Cortex of kidney (tissue), 1 donor: Measurements from ENCODE around the gene MAP3K14.

ENCODE experiments used
- DNase-seq: peaks from one replicate; lab custom pipeline; 2025; lab: John Stamatoyannopoulos, UW

MAP3K14 gene

DNA sequence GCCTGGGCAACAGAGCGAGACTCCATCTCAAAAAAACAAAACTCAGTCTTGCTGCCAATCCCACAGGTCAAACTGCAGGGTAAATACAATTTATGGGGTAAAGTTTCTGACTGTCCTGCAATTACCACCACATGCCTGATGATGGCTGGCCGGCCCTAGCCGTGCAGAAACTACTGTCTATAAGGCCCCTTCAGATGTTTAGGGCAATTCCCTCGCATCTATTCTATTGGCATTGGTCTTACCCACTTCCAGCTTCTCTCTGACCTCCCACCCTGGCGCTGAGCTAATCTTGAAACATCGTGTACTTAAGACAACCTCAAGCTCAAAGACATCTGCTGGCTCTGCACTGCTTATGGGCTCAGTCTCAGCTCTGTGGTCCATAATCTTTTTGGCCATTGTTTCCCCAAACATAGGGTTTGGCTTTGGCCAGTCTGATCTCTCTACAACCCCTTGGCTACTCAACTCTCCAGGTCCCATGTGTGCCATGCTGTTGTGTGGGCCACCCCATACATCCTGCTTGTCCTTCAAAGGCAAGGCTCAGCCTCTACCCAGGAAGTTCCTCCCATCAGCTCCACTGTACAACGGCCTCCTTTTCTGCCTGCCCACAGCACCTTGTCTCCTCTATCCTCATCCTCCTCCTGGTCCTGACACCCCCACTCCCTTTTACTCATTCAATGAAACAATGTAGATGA, 16.6 kb downstream of the MAP3K14 start:
- no peak for DNase-seq

DNA sequence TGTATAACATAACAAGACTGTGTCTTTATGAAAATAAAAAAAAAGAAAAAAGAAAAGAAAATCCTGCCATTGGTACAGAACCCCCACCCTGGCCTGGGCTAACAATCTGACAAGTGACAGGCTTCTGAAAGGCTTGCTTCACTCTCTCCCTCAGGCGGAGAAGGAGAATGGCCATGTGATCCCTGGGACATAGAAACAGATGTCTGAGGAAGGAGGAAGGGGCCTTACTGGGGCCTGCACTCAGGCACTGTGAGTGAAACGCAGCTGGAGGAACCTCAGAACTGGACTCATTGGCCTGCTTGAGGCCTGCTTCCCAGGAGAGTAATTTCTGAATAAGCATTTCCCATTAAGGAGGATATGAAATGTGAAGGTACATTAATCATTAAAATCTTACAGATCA, 17.5 kb downstream of the MAP3K14 start:
- DNase-seq, result no peak

DNA sequence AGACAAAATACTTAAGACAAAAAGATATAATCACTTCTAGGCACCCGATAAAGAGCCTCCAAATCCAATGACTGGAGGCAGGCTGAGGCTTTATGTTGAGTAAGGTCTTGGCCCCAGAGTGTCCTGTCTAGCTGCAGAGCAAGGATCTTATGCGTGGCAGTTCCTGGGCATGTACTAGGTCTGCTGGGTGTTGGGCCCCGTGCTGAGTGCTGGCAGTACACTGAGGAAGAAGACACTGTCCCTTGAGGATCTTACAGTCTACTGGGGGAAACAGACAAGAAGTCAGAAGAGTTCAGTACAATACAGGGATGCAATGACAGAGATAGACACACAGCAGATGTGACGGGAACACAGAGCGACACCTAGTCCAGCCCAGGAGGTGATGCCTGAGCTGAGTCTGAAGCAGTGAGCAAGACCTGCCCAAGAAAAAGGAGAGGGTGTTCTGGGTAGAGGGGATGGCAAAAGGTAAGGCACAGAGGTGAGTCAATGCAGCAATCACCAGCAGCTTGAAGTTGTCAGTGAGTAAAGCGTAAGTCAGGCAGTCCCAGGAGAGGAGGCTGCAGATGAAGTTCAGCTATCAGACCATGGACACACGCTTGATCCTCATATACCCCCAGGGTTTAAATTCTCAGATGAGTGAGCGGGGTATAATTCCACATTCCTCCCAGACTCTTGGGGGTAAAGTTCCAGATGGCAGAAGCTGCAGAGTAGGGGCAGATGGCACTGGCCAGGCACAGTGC, 18.1 kb downstream of the MAP3K14 start:
- DNase-seq, result no peak

DNA sequence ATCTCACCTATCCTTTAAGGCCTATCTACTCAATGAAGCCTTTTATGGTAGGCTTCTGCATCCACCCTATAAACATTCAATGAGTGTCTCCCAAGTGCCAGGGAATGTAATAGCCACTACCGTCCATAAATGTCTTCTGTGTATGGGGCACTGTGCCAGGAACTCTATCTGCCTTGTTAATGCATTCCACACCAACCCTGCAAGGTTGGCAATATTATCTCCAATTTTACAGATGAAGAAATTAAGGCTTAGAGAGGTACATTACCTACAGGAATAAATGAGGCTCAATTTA, 20.0 kb downstream of the MAP3K14 start:
- no peak for DNase-seq

DNA sequence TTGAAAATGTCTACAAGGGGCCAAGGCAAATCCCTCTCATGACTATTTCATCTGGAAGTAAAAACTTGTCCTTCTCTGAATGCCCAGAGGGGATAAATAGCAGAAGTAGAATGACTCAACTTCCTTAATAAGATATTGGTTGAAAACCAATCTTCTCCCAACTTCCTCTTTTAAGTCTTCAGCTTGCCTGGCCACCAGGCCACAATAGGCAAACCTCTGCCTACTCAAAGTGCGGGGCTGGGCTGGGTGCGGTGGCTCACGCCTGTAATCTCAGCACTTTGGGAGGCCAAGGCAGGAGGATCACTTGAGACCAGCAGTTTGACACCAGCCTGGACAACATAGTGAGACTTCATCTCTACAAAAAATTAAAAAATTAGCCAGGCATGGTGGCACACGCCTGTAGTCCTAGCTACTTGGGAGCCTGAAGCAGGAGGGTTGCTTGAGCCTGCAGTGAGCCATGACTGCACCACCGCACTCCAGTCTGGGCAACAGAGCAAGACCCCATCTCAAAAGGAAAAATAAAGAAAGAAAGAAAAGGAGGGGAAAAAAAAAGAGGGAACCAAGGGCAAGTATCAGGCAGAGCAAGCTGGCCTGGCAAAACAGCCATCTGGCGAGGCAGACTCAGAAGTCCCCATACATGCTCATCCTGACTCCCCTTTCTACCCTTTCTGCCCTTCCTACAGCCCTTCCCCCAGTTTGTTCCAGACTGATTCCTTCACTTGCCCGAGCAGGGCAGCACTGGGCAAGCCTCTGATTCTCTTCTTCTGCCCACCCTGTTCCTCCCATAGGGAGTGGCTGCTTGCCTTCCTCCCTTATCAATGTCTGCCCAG, 20.6 kb downstream of the MAP3K14 start:
- no peak for DNase-seq

DNA sequence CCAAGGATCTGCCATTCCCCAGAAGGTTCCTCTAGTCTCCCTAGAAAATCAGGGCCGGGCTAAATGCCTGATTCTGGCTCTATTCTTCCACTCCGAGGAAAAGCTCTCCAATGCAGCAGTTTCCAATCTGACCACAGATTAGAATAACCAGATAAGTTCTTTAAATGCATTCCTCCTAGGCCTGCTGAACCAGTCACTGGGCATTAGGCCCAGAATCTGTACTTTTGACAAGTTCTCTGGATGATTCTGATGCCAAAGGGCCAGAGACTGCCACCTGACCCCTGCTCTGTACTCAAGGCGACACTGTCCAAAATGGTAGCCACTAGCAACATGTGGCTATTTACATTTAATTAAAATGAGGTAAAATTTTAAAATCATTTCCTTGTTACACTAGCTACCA, 22.3 kb downstream of the MAP3K14 start:
- no peak for DNase-seq

DNA sequence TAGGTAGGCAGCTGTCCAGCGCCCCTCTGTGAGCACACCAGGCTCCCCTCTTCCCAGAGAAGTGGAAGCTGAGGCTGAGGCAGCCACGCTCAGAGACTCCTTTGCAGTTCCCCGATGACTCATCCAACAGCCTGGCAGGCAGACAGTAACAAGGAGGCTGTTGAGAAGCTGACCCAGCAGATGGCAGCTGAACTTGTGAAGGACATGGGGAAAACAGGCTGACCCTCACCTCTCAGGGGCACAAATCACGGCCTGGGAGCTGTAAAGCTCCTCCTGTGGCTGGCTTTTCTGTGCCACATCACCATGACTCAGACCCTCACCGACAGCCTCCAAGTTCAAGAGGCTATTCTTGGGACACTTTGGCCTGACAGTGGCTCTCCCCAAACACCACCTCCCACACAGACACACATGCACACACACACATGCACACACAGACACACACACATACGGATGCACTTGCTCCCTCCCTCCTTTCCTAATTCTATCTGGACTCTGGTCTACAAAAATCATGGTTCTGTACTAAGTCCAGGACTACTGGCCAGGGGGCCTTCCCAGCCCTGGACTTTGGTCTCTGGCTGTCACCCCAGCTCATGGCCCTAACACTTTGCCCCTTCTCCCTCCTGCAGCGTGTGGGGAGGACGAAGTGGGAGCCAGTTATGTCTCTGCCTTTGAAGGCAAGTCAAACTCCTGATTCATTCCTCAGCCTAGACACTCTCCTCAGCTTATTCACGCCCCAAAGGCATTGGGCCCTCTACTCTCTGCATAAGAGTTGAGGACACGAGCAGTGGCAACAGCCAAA, 23.2 kb downstream of the MAP3K14 start:
- DNase-seq, result no peak

DNA sequence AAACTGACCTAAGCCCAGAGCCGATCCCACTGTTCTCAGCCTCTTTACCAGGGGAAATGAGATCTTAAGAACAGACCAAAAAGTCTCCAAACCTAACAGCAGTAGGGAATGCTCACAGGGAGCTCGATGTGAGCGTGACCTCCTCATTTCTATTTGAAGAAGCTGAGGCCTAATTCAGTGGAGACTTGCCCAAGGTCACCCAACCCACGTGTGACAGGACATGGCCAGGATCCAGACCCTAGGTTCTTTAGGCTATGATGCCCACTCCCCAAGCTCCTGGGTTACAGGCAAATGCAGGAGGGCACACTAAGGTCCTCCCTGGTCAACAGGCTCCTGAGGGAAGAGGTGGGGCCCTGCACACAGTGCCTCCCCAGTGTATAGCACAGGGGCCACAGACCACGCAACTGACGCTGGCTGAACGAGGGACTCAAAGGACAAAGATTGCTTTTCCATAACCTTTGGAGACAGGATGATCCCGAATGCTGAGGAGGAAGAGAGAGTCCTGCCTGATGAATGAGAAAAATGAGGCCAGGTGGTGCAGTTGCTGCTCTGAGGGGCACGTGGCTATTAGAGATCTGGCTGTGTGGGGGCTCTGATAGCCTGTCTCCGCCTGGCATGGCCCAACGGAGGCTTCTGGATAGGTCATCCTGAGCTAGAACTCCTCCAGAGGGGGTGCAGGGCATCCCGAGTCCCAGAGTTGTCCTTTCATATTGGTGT, 24.0 kb downstream of the MAP3K14 start:
- DNase-seq, result no peak

DNA sequence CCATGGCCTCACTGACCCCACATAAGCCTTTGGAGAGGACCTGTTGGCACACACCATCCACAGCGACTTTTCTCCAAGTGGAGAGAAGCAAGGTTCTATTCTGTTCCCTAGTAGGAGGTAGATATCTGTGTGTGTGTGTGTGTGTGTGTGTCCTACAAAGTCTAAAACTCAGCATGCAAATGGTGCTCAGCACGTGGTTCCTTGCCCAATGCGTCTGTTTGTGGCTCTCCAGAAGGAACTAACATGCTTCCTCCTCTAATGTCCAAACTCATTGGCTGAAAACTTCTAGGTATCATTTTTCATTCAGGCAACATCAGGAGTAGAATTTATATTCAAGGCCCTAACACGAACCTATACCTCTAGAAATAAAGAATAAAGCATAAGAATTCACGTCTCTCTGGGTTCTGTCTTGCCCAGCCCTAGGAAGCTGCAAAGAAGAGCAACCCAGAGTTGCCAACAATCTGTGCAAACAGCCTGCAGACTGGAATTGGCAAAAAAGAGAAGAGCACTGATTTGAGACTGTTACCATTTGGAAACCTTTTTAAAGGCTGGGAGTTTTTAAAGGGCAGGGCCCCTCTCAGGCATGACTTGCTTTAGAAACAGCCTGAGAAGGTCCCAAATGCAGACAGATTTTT, 25.5 kb downstream of the MAP3K14 start:
- DNase-seq, result no peak

DNA sequence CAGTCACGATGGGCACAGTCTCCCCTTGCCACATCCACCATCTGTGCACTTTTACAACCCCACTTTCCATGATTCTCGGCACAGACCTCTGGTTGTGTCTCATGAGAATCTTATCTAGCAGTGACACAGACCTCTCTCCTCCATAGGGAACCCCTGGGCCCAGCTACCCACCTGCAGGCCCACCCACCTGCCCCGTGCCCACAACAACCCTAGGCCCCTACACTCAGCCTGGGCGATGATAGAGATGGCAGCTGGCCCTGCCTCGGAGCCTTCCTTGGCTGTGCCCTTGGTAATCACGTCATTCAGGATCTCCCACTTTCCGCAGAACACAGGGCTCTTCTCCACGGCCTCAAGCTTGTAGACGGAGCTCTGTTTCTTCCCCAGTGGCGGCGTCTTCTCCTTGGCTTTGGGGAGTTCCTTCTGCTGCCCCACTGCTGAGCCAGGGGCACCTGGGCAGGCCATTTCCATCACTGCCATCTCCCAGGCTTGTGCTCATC, 26.5 kb downstream of the MAP3K14 start:
- DNase-seq, result no peak

DNA sequence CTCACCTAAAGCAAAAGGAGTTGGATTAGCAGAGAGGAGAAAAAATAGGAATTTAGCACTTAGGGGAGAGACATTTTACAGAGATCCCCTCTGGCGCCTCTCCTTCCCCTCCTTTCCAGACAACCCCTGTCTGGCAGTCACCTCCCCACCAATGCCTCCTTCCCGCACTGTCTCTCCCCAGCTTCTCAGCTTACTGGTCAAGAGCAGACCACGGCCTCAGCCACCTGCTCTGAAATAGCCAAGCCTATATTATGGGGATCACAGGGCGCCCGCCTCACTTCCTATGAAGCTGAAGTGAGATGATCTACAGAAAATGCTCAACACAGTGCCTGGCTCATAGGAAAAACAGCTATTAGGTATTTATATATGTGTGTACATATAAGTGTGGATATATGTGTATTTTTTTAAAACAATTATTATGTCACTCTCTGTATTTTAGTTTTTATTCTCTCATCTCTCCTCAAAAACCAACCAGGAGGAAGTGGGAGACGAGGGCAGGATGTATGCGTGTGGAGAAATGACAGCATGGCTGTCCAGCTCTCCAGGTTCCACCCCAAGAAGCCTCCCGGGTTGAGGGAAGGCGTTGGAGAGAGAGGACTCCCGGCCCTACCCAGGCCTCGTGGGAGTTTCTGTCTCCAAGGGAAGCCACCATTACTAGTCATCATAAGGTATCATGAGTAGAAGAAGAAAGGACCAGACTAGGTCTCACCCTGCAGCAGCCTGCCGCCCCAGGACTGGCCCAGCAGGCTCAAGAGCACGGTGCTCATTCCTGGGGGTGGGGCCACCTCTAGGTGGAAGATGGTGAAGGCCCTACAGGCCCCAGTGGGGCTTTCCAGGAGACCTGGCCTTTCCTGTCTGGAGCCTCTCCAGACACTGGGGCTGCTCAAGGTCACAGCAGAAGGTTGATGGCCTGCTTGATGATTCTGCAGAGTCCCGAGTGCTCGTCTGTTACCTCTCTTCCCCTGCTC, 27.2 kb downstream of the MAP3K14 start:
- no peak for DNase-seq

DNA sequence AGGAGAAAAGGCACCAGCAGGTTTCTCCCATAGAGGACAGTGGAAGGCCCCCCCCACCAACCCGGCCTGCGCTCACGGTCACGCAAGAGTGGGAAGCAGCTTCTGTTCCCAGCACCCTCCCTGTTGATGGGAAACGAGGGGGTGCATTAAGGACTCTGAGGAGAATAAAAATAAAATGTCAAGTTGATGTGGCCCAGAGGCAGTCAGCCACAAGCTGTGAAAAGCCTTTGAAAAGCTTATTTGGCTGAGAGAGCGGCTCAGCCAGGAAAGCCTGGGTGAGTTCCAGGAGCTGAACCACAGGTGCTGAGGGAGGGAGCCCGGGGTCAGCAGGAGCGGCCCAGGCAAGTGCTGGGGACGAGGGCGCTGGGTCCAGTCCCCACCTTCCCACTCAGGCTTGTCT, 28.0 kb downstream of the MAP3K14 start:
- no peak for DNase-seq

DNA sequence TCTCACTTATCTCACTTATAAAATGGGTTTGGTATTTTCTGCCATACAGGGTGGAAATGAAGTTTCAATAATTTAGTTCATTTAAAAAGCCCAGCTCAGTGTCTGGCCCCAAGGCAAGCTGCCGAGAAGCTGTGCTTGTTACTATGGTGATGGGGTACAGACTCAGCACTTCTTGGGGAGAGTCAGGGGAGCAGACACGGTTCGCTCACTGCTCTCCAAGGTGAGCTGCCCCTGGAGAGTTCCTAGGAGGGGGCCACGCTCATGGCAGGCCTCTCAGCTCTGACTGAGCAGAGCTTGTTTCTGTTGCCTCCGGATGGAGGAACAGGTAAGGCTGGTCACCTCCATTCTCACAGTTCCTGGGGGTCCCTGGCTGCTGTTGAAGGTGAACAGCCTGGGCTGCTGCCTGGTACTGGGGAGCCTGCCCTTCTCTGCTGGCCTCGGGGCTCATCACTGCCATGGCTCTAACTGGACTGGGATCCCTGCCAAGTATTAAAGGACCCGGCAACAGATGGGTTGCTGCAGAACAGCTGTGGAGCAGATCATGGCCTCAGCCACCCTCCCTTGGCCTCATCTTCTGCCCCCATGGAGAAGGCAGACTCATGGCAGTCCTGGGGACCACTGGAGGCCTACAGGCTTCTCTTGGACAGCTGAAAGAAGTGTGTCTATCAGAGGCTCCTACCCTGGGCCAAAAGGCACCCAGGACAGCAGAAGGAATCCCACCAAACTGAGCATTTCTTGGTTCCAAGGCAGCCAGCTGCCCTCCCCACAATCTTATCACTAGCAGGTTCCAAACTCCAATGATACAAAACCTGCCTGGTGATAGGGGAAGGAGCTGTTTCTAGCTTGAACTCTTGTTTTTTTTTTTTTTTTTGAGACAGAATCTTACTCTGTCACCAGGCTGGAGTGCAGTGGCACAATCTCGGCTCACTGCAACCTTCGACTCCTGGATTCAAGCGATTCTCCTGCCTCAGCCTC, 29.0 kb downstream of the MAP3K14 start:
- no peak for DNase-seq

DNA sequence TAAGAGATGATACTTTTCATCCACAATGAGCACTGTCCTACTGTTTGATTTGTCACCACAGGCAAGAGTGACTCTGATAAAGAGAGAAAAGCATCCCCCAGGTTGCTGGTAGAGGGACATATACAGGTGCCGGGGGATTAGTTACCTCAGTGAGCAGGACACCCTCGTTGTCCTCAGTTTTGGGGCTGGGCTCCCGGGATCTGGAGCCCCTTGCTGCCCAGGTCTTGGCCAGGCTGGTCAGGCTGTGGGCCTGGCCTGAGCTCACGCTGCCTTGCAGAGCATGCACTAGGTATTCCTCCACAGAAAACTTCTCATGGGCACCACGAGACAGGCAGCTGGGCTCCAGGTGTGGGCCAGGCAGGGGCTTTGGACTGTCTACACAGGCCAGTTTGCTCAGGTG, 30.5 kb downstream of the MAP3K14 start:
- DNase-seq, result no peak

DNA sequence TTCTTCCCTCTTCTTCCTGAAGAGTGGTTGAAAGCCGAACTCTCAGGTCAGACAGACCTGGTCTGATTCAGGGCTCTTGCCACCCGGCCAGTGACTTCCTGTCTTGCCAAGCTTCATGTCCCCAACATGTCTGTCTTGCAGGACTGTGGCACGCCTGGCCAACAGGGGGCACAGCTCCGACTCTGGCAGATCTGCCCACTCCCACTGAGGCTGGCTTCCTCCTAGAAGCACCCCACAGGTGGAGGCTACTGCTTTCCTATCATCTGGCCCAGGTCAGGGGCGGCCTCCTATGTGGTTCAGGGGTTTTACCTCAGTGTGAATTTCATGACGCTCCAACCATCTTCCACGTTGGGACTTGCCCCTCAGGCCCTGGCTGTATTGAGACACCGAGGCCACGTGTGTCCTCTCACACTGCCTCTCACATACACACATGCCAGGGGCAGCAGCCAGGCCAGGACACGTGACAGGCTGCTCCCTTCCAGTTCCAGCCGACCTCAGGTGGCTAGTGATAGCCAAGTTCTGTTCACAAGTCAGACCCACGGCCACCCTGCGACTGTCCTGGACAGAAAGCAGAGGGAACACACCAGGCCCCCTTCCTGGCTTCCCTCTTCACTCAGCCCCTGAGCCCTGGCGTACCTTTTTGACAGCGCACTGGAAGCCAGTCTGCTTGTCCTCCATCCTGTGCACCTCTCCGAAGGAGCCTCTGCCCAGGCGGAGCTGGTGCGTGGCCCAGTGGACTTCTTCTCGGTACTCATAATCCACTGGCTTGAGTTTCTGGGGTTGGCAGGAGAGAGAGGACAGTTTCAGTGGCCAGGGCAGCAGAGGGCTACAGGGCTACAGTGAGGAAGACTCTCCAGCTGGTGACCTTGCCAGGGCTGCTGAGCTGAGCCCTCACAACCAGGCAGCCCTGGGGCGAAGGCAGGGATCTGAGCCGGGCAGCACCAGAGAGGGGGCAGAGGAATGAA, 32.4 kb downstream of the MAP3K14 start:
- DNase-seq, result no peak

DNA sequence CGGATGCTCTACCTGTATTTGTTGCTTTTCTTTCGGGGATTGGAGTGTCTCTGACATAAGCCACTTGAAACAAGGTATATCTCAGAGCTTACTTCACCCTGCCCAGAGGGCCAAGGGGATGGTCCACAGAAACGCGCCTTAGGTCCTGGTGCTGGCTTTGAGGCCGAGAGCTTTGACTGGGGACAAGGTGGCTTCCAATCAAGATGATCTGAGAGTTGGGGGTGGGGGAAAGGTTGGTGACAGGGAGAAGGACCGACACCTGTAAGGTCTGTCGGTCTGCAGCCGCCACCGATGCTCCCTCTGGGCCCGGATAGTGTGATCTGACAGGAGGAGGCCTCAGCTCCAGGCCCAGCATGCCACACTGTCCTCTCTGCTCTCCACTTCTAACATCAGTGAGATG, 33.1 kb downstream of the MAP3K14 start:
- no peak for DNase-seq
